ENCODE data around the gene TUBA3E. TPM values are rescaled to one million over a fixed set of nuclear protein-coding genes. Genes with fewer than 3 reads are reported as not detected.

The TUBA3E gene
- total and polyA plus RNA-seq, 2 of the 8 experiments (the other 6 are each of a cell fraction or from before 2014, with no cell fraction given): not detected

DNA sequence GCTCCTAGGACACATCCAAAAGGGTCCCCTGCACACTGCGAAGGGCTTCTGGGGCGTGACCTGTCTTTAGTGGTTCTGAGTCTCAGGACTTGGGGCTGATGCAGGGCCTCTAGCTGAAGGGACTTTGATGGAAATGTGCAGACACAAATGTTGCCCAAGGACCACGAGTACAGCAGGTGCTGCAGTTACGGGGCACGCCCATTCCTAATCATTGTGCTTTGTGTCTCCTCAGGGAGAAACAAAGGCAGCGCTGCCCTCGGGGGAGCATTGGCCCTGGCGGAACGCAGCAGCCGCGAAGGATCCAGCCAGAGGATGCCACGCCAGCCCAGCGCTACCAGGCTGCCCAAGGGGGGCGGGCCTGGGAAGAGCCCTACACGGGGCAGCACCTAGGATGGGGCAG is 8.0 kb downstream of the TUBA3E start:
- Histone ChIP-seq H3K9ac (replicated peaks in 1 of 4; ENCODE audit: extremely low read depth in 1 of 4, low read depth in 3 of 4, low read length in 3 of 4) (no peak overlapping the region), H3K23me2 (ENCODE audit: low read depth, low read length) (no peaks in the 10 kb centered on the region), H3K18ac (ENCODE audit: extremely low read depth, low read length) (no peak overlapping the region), H3K4me3 (ENCODE audit: extremely low read depth in 1 of 4, insufficient read depth in 2 of 4, low read depth in 3 of 4, low read length in 4 of 4) (no peak overlapping the region), H4K5ac (ENCODE audit: insufficient read length, low read depth, low read length) (no peak overlapping the region), H3K36me3 (ENCODE audit: control insufficient read depth in 2 of 4, insufficient read depth in 4 of 4, low read length in 3 of 4) (no peaks in the 10 kb centered on the region), H2AFZ (ENCODE audit: low read length) (no peak overlapping the region), H3K23ac (ENCODE audit: insufficient read length) (no peak overlapping the region), H3K56ac (replicated peaks; ENCODE audit: insufficient read length, low read depth, low read length) (no peak overlapping the region), H3K27ac (ENCODE audit: low read depth, low read length) (no peak overlapping the region), H3K4me2 (ENCODE audit: insufficient read depth in 1 of 2, low read depth in 2 of 2, low read length in 2 of 2) (no peak overlapping the region), H4K8ac (ENCODE audit: extremely low read depth, insufficient read depth, low read length) (no peak overlapping the region), H3K79me1 (ENCODE audit: low read depth, low read length) (no peaks in the 10 kb centered on the region), H2BK15ac (ENCODE audit: low read length) (no peak overlapping the region), H2AK5ac (ENCODE audit: low read depth, low read length) (no peak overlapping the region), H2BK5ac (ENCODE audit: low read depth, low read length) (no peak overlapping the region), H3K9me3 (ENCODE audit: insufficient read depth in 2 of 2, low read depth in 1 of 2, low read length in 1 of 2) (no peaks in the 10 kb centered on the region), H3K27me3 (replicated peaks in 1 of 4; ENCODE audit: control insufficient read depth in 3 of 4, extremely low read depth in 1 of 4, insufficient read depth in 3 of 4, low read length in 3 of 4) (no peaks in the 10 kb centered on the region), H2BK12ac (ENCODE audit: low read depth, low read length) (no peak overlapping the region), H4K91ac (replicated peaks; ENCODE audit: insufficient read length, low read length) (no peak overlapping the region), H3K4me1 (replicated peaks in 1 of 4; ENCODE audit: control insufficient read depth in 3 of 4, insufficient read depth in 4 of 4, low read length in 3 of 4) (no peaks in the 10 kb centered on the region), H3K14ac (ENCODE audit: insufficient read length) (no peak overlapping the region), H2BK20ac (ENCODE audit: low read length) (no peak overlapping the region), H3K4ac (replicated peaks; ENCODE audit: insufficient read length, low read depth, low read length) (no peak overlapping the region), H4K20me1 (replicated peaks in 1 of 2; ENCODE audit: control insufficient read depth in 1 of 2, insufficient read depth in 2 of 2, low read length in 2 of 2) (no peaks in the 10 kb centered on the region), H3K79me2 (ENCODE audit: control insufficient read depth in 1 of 2, insufficient read depth in 2 of 2, low read length in 2 of 2) (no peaks in the 10 kb centered on the region), H2BK120ac (replicated peaks; ENCODE audit: low read depth, low read length) (no peak overlapping the region)
- WGBS, 2 experiments (ENCODE audit: extremely low coverage in 1 of 2, insufficient coverage in 1 of 2, insufficient read length in 1 of 2, insufficient replicate concordance in 2 of 2, low coverage in 1 of 2, low lambda C conversion rate in 2 of 2, missing lambda C conversion rate in 1 of 2): 82% methylated on average over 14 of the region's 15 CpGs; no CpG with 5 or more reads in 1 of the 2 experiments
- ChIA-PET POLR2A (ENCODE audit: partially characterized antibody) (interaction anchor here (1.8 kb wide), 1 partner anchor 1297 kb away, joined by 3 read pairs; no protein-coding TSS in a partner anchor), CTCF (ENCODE audit: partially characterized antibody) (no interaction called here)
- FAIRE-seq (no peak), DNase-seq (ENCODE audit: low read depth in 1 of 2, low spot score in 2 of 2) (no peak)
- TF ChIP-seq CHD2 (IDR thresholded peaks at IDR 0.05; ENCODE audit: low read length) (no peak), JUND (IDR thresholded peaks at IDR 0.05; ENCODE audit: low read length) (no peak), SP1 (IDR thresholded peaks at IDR 0.05; ENCODE audit: low read depth, low read length) (no peak), FOSL1 (IDR thresholded peaks at IDR 0.05; ENCODE audit: insufficient read depth, low read depth, low read length) (no peak), BCL11A (IDR thresholded peaks at IDR 0.05; ENCODE audit: low read depth in 2 of 2, low read length in 2 of 2) (no peak), SUZ12 (IDR thresholded peaks at IDR 0.05; ENCODE audit: low read length) (no peak), SIN3A (conservative IDR thresholded peaks at IDR 0.05 in 1 of 2, IDR thresholded peaks at IDR 0.05 in 1 of 2; ENCODE audit: low read depth in 1 of 2, low read length in 2 of 2) (no peak), CREB1 (IDR thresholded peaks at IDR 0.05) (no peak), SRF (IDR thresholded peaks at IDR 0.05; ENCODE audit: low read depth, low read length) (no peak)
- TF ChIP-seq, protein P1, sequence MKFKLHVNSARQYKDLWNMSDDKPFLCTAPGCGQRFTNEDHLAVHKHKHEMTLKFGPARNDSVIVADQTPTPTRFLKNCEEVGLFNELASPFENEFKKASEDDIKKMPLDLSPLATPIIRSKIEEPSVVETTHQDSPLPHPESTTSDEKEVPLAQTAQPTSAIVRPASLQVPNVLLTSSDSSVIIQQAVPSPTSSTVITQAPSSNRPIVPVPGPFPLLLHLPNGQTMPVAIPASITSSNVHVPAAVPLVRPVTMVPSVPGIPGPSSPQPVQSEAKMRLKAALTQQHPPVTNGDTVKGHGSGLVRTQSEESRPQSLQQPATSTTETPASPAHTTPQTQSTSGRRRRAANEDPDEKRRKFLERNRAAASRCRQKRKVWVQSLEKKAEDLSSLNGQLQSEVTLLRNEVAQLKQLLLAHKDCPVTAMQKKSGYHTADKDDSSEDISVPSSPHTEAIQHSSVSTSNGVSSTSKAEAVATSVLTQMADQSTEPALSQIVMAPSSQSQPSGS (IDR thresholded peaks at IDR 0.05; ENCODE audit: low read length): no peak
- TF ChIP-seq, protein P2, sequence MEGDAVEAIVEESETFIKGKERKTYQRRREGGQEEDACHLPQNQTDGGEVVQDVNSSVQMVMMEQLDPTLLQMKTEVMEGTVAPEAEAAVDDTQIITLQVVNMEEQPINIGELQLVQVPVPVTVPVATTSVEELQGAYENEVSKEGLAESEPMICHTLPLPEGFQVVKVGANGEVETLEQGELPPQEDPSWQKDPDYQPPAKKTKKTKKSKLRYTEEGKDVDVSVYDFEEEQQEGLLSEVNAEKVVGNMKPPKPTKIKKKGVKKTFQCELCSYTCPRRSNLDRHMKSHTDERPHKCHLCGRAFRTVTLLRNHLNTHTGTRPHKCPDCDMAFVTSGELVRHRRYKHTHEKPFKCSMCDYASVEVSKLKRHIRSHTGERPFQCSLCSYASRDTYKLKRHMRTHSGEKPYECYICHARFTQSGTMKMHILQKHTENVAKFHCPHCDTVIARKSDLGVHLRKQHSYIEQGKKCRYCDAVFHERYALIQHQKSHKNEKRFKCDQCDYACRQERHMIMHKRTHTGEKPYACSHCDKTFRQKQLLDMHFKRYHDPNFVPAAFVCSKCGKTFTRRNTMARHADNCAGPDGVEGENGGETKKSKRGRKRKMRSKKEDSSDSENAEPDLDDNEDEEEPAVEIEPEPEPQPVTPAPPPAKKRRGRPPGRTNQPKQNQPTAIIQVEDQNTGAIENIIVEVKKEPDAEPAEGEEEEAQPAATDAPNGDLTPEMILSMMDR (IDR thresholded peaks at IDR 0.05; ENCODE audit: control extremely low read depth in 1 of 3, insufficient read depth in 1 of 3, low read depth in 1 of 3, low read length in 3 of 3): no peak

Measured in H1 (cell line).